ENCODE measurements around the gene UST.
"Not testable (repeated sequence)": the region's sequence is repeated elsewhere in the genome, so short reads cannot be mapped to it uniquely, and the experiment has no call there.

Gene UST

DNA sequence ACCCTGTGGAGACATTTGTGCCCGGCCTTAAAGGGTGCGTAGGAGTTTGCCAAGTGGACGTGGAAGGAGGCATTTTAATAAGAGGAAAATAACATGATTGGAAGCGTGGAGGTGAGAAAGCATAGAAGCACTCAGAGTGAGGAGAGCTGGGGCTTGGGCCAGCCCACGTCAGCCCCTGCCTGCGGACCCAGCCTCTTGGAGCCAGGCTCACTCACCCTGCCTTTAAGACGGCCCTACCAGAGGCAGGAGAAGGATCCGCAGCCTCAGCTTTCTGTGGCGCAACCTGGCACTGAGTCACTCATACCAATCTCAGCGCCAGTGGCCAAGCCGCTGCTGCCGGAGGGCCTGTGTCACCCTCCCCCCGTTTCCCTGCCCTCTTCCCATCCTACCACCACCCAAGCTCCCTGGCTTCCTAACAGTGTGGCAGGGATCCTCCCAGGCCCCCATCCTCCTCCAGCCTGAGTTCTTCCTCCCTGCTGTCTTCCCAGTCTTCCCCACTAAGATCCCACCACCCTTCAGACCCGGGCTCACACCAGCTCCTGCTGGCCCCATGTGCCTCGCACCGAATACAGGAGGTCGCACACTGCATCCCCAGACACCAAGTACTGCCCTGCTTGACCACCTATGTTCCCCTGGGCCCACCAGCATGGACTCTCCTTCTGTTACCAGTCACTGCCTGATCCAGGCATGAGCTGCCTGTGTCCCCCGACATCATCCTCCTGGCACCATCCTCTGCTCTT, 285.2 kb downstream of the UST start:
- DNase-seq (ENCODE audit: low read depth in 2 of 2, low spot score in 1 of 2), result no peak

- DNase-seq (ENCODE audit: low read depth in 2 of 2, low spot score in 1 of 2), result no peak
Measured at GRCh38 chr6:149032599-149033405, 286.0 kb downstream of the UST start.

DNA sequence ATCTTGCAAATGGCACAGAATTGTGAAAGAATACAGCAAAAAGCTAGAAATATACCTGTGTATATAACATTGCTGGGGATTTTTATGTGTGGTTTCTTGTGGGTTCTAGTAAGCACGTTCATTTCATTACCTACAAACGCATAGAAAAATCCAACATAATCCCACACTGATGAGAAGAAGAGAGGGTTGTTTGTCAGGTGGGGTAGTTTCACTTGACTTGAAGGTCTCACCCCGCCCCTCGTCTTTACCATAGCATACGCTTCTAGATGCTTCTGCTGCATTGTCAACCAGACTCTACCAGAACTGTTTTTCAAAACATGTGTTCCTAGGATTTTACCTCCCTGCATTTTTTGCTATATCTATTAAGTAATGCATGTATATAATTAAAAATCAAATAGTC, 286.6 kb downstream of the UST start:
- DNase-seq (ENCODE audit: low read depth in 2 of 2, low spot score in 1 of 2), result no peak

DNA sequence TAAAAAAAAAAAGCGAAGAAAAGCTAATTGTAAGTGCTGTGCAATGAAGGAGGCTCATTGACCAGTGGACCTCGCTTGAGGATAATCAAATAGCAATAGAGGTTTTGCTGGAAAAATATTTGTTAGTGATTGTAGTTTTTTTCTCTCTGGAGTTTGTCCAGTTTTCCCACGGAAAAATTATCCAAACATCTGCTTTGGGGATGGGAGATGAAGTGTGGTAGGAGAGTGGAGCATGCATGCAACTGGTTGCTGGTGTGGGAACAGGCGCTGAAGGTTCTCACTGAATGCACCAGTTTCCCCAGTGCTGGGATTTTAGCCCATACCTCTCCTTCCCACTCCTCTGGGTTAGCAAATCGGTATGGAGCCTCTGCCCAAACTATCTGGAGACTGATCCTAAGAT, 288.9 kb downstream of the UST start:
- DNase-seq (ENCODE audit: low read depth in 2 of 2, low spot score in 1 of 2), result no peak

DNA sequence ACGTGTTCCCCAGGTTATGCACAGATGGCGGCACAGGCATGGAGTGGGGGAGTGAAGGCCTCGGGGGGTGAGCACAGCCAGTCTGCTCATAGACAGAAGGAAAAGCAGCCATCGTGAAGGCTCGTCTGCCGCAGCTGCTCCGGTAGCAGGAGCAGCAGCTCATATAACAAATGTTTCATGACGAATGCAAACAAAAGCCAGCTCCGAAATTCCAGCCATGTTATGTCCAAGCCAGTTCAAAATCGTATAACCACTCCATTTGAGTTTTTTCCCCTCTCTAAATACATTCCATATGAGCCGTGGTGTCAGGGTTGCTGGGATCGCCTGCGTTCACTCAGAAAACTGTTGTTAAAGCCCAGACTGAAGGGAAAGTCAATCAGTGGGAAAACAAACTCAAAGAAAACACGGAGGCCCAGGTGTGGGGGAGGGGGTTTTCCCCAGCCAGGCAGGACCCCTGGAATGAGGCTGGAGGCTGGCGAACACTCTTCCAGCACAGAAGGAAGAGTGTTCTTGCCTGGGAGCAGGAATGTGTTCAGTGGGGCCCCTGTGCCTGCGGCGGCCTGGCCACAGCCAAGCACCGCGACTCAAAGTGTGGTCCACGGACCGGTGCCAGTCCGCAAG, 290.3 kb downstream of the UST start:
- no peak for DNase-seq (ENCODE audit: low read depth in 2 of 2, low spot score in 1 of 2)

GRCh38 chr6:149039025-149039424, 292.2 kb downstream of the UST start:
- DNase-seq (ENCODE audit: low read depth in 2 of 2, low spot score in 1 of 2), result not testable (repeated sequence)

DNA sequence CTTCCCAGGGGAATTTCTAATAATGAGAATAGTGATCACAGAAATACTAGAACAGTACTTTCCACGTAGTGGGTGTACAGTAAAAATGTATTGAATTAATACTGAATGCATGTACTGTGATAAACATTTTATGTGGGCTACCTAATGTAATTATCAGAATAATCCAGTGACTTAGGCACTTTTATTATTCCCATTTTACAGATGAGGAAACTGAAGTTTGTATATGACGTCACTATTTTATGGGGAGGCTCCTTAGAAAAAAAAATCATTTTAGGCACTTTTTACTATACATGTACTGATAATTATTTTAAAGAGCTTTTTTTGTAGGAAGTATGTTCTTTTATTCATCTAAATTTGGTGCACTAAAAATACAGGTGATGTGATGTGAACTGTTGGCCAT, 295.1 kb downstream of the UST start:
- no peak for DNase-seq (ENCODE audit: low read depth in 2 of 2, low spot score in 1 of 2)

DNA sequence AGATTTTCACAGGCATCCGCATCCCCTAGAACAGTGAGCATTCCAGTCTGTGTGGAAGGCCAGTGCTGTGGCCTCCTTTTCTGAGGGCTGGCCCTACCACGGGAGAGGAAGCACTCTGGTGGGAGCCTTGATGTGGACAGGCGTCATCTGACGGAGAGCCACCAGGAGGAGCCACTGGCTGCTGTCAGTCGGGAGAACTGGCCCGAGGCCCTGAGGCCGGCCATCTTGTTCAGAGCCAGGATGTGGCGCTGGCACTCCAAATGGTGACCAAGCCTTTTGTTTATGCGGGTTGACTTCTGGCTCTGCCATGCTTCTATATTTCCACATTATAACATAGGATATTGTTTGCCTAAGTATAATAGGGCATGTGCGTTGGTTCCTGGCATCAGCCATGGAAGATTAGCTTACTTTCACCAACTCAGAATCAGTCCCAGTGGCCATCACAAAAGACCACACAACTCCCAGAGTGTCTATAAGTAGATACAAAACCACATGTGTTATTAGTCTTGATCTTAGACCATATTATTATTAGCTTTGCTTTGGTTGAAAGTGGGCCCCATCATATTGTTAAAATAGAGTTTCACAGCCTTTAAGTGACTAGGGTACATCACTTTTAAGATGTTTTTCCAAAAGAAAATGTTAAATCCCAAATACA, 296.8 kb downstream of the UST start:
- DNase-seq (ENCODE audit: low read depth in 2 of 2, low spot score in 1 of 2), result no peak

DNA sequence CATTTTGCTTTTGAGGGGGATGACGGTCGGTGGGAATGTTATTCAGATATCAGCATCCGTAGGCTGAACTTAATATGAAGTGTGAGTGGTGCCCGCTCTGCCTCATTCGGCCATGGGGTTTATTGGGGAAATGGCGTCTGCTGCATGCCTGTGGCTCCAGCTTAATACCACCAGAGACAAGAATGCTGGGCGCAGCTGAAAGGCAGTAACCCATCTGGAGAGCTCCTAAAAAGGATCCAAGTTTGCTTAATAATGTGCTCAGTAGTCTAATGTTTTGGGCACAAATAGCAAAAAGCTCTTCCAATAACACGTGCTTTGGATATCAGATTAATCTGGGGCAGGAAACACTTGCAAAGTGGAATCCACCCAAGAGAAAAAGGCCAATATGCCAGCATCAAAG, 297.7 kb downstream of the UST start:
- no peak for DNase-seq (ENCODE audit: low read depth in 2 of 2, low spot score in 1 of 2)

GRCh38 chr6:149045404-149045803, 298.6 kb downstream of the UST start:
- no peak for DNase-seq (ENCODE audit: low read depth in 2 of 2, low spot score in 1 of 2)

GRCh38 chr6:149046164-149046821, 299.5 kb downstream of the UST start:
- no peak for DNase-seq (ENCODE audit: low read depth in 2 of 2, low spot score in 1 of 2)

GRCh38 chr6:149046822-149047246, 300.0 kb downstream of the UST start:
- DNase-seq (ENCODE audit: low read depth in 2 of 2, low spot score in 1 of 2), result no peak

GRCh38 chr6:149049230-149049629, 302.4 kb downstream of the UST start:
- no peak for DNase-seq (ENCODE audit: low read depth in 2 of 2, low spot score in 1 of 2)

DNA sequence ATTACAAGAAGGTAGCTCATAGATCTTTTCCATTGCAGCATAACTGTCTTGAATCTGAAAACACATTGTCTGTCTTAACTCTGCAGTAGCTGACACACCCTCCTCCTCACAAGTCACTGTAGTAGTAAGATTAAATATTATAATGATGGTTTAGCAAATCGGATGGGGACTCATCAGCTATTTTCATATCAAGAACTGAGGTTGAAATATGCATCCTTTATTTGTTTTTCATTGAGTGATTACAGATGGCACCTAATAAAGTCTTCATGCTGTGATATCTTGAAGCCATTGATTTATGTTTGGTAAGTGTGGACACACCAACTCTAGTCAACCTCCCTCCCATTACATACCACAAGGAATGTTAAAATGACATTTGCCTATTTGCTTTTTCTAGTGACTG, 303.3 kb downstream of the UST start:
- DNase-seq (ENCODE audit: low read depth in 2 of 2, low spot score in 1 of 2), result no peak

DNA sequence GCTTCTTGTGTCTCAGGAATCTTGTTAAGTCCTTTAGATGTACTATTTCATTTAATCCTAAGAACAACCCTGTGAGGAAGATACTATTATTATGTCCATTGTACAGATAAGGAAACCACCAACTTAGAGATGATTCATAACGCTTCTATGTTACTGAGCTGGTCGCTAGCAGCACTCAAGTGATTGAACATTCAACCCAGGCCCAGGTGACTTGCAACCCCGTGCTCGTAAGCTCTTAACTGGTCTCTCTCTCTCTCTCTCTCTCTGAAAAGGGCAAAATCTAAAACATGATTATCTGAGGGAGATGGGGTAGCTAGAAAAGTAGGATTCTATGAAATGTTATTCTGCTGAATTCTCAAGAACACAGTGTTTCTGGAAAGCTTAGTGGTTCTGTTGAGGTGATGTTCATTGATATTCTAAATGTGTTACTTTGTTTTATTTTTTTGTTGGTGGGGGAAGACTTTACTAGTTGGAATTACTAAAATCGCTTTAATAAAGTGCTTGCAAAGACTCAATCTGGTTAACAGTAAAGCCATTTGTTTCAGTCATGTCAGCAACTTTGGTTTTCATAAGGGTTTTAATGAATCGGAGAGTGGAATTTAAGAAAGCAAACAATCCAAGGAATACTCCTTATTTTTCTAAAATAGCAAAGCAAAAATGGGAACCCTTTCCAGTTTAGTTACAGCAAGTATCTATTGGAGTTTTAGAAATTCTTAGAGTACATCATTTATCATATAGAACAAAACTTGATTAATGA, 305.7 kb downstream of the UST start:
- no peak for DNase-seq (ENCODE audit: low read depth in 2 of 2, low spot score in 1 of 2)

DNA sequence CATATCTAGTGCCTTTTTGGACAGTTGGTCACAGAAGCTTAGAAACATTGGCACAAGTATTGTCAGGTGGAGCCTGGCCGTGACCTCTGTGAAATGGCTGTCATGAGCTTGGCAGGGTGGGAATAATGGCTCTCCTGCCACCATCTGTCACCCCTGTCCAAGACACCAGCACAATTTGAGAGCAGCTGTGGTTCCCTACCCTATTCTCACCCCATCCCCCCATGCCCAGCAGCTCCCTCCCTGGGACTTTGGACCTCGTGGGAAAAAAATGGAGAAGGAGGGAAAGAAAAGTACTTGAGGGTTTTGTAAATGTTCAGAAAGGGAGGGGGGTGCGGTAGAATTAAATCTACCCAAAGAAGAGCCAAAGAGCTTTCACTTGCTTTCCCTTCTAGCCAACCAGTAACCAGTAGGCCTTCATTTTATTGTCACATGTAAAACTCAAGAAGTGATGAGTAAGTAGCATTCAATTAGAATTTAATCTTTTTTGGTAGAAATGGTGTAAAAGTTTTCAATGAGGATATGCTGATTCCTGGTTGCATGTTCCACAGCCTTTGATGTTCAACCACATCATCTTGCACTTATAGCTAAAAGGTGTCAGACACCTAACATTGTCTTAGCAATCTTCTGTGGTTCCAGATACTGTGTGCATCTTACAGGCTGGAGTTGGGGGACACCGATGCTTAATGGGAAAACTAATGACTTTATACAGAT, 307.2 kb downstream of the UST start:
- no peak for DNase-seq (ENCODE audit: low read depth in 2 of 2, low spot score in 1 of 2)

DNA sequence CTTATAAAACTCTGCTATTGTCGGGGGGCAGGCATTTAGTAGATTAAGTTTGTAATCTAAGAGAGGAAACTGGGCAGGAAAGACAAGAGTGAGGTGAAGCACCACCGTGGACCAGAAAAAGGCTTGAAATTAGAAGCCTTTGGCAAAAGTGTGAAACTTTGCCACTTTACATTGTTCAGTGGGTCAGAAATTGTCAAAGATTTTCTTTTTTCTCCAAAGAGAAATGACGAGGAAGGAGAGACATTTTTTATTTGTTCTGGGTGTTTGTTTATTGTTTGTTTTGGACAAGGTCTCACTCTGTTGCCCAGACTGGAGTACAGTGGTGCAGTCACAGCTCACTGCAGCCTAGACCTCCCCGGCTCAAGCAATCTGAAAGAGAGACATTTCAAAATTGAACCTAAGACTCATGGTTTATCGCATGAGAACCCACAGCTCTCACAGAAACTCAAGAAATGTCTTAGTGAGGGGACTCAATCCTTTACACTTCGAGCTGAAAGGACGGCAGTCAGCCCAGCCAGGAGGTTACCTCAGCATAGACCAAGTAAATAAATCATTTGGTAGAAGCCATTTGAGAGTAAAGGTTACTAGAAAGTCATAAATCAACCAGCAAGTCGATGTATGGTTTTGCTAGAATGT, 307.8 kb downstream of the UST start:
- no peak for DNase-seq (ENCODE audit: low read depth in 2 of 2, low spot score in 1 of 2)

GRCh38 chr6:149055195-149055899, 308.5 kb downstream of the UST start:
- no peak for DNase-seq (ENCODE audit: low read depth in 2 of 2, low spot score in 1 of 2)

All from stimulated activated CD8-positive, alpha-beta memory T cell treated with anti-CD3 and anti-CD28 coated beads, Interleukin-4, amount 100 ng/mL, for 4 hours (primary cell).